GM20431 (cell line): Measurements from ENCODE around the gene GFRA3.
"Not testable (repeated sequence)": the region's sequence is repeated elsewhere in the genome, so short reads cannot be mapped to it uniquely, and the experiment has no call there.

Experiments used
- in situ Hi-C: fragments of 300-500 bp; cut with MseI, MboI; formaldehyde crosslinking; loops from one replicate; pipeline ENCODE4 v1.15.0; 2020; ENCODE audit warnings: low sequenced_read_pairs; ENCODE audit not compliant: unreplicated experiment

GFRA3 gene, protein sequence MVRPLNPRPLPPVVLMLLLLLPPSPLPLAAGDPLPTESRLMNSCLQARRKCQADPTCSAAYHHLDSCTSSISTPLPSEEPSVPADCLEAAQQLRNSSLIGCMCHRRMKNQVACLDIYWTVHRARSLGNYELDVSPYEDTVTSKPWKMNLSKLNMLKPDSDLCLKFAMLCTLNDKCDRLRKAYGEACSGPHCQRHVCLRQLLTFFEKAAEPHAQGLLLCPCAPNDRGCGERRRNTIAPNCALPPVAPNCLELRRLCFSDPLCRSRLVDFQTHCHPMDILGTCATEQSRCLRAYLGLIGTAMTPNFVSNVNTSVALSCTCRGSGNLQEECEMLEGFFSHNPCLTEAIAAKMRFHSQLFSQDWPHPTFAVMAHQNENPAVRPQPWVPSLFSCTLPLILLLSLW

GRCh38 chr5:138274189-138274853 is at the start of gene GFRA3:
Gene GFRA3, minus strand, starts transcription at chr5:138274621. Its CDS starts 197 bp downstream, at chr5:138274424.
- in situ Hi-C loops = no loop called here

- in situ Hi-C loops = not testable (repeated sequence)
Measured at GRCh38 chr5:138318211-138318610, 43.8 kb upstream of the GFRA3 start.

- in situ Hi-C loops = no loop called here
Measured at GRCh38 chr5:138316355-138316754, 41.9 kb upstream of the GFRA3 start.

DNA sequence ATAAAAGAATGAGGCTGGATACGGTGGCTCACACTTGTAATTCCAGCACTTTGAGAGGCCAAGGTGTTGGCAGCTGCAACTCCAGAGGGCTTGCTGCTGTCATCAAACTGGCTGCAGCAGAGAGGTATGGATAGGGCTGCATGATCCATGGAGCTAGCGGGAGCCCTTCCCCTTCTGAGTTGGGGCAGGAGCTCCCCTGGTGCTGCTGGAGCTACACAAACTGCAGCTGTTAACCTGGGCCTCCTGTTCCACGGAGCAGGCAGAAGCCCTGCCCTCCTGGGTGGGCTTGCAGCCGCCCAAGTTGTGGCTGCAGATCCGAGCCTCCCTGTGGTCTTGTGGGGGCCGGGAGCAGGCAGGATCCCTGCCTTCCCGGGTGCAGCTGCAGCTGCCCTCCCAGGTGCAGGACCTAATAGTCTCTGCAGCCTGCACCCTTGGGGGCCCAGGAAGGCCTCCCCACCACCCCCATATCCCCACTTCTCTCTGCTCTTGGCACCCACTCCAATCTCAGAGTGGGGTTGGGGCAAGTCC is 41.4 kb upstream of the GFRA3 start:
- in situ Hi-C loops = no loop called here

DNA sequence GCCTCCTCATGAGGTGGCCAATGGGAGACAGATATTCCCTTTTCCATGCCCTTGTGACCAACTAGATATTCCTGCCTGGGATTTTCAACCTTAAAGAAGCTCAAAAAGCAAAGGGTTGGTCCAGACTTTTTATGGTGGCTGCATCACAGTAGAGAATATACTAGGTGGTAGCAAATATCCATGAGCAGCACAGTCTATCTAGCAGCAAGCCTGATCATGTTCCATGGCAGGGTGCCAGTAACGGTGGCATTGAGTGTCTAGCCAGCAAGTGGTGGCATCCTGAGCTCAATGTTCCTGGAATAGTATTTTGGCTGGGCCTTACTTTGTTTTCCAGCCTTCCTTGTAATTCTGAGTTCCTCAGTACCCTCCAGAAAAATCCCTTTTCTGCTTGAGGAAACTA is 31.4 kb upstream of the GFRA3 start:
- in situ Hi-C loops = no loop called here

GRCh38 chr5:138303372-138303771 is 29.0 kb upstream of the GFRA3 start:
- in situ Hi-C loops = no loop called here

DNA sequence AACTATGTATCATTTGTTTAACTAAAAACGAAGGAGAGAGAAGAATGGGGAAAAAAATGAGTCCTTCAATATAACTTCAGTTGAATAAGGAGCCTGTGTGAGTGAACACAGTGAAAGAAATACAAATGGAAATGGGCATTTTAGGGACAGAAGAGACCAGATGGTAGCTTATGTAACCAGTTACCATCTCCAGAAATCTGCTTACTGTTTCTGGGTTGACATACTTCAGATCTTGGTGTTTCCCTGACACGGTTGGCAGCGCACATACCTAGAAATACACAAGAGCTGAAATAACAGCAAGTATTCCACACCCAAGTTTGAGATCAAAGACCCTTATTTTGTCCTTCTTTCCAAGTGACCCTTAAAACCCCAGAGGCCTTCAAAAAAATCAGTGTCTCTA is 14.9 kb upstream of the GFRA3 start:
- in situ Hi-C loops = no loop called here

GRCh38 chr5:138287246-138287645 is 12.8 kb upstream of the GFRA3 start:
- in situ Hi-C loops = no loop called here

GRCh38 chr5:138282920-138283742 is 8.7 kb upstream of the GFRA3 start:
- in situ Hi-C loops = no loop called here

- in situ Hi-C loops = no loop called here
Measured at GRCh38 chr5:138280915-138281314, 6.5 kb upstream of the GFRA3 start.

DNA sequence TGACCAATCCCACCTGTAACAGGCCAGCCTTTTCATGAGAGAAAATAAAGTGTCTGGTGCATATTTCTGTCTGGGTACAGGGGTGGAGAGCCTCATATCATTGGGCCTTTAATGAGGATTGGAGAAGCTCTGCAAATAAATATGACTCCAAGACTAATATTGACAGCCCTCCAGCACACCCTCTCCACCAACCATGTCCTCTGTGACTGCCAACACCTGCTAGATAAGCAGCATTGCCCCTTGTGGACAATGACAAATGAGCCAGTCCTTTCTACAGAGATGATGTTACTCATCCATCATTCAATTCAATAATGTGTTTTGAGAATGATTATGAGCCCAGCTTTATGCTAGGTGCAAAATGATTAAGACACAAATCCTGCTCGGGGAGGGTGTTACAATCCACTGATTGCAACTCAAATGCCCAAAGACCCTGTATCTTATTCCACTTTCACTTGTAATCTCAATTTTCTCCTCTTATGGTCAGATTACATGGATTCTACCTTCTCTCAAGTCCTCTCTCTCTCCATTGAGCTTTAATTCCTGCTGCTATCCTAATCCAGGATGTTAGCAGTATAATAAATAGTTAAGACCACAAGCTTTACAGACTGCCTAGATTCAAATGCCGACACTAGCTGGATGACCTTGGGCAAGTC is 2.1 kb upstream of the GFRA3 start:
- in situ Hi-C loops = no loop called here

- in situ Hi-C loops = no loop called here
Measured at GRCh38 chr5:138275895-138276294, 1.5 kb upstream of the GFRA3 start.

- in situ Hi-C loops = no loop called here
Measured at GRCh38 chr5:138275379-138275782, 960 bp upstream of the GFRA3 start.

GRCh38 chr5:138273834-138274188 is 610 bp downstream of the GFRA3 start:
- in situ Hi-C loops = no loop called here

DNA sequence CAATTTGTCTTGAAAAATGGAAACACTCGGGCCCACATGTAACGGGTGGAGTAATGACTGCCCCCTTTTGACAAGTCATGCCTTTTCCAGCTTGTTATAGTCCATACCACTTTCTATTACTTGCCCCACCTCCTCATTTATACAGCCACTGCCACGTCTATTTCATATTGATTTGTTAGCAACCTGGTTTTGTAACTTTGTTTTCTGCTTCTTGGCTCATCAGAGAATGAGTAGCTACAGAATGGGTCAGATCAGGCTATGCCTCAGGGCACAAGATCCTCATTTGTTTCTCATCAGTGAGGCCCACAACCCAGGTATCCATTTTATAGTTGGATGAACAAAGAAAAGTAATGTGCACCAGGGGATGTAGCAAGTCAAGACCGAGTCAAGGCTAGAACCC is 1.7 kb downstream of the GFRA3 start:
- in situ Hi-C loops = no loop called here

DNA sequence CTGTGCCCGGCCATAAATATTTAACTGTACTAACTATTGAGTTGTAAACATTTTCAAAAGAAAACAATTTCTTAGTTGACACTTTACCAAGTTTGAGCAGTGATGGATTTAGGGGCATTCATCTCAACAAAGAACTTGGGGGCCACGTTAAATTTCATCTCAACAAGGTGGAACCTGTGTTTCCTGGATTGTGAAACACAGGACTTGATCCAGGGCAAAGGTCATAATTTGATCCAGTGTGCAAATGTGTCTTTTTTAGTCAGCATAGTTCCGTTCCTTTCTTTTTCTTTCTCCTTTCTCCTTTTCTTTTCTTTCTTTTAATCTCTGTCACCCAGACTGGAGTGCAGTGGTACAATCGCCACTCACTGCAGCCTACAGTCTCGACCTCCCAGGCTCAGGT is 3.1 kb downstream of the GFRA3 start:
- in situ Hi-C loops = no loop called here

DNA sequence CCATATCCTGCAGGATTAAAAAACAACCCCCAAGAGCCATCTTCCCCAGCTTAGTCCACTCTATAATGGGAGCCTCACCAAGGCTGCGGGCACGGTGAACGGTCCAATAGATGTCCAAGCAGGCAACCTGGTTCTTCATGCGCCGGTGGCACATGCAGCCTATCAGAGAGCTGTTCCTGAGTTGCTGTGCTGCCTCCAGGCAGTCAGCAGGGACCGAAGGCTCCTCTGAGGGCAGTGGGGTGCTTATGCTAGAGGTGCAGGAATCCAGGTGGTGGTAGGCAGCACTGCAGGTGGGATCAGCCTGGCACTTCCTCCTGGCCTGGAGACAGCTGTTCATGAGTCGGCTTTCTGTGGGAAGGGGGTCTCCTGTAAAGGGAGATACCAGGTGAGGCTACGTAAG is 10.2 kb downstream of the GFRA3 start:
- in situ Hi-C loops = no loop called here

GRCh38 chr5:138263581-138263980 is 10.8 kb downstream of the GFRA3 start:
- in situ Hi-C loops = no loop called here

GRCh38 chr5:138258704-138259292 is 15.6 kb downstream of the GFRA3 start:
- in situ Hi-C loops = no loop called here

DNA sequence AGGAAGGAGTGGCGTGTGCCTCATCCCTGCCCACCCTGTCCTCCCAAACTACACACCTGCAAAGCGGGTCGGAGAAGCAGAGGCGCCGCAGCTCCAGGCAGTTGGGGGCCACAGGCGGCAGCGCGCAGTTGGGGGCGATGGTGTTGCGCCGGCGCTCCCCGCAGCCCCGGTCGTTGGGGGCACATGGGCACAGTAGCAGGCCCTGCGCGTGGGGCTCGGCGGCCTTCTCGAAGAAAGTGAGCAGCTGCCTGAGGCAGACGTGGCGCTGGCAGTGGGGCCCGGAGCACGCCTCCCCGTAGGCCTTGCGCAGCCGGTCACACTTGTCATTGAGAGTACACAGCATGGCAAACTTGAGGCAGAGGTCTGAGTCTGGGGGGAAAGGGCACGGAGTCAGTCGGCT is 16.8 kb downstream of the GFRA3 start:
- in situ Hi-C loops = no loop called here
